Sigmoid colon (tissue), 7 donors: ENCODE measurements around the gene BPIFB2. TPM values are rescaled to one million over a fixed set of nuclear protein-coding genes. Genes with fewer than 3 reads are reported as not detected.

Source experiments
- DNase-seq: peaks from one replicate; pipeline ENCODE4 v3.0.0-alpha.2; 2019
- H3K27ac ChIP-seq, 4 donors: fragments of 200-600 bp; sonication (generic); one replicate each; pipeline ENCODE4 v1.5.1; 2016 to 2019; ENCODE audit warnings: mild to moderate bottlenecking in 1 of 4
- H3K27me3 ChIP-seq, 3 donors: fragments of 200-600 bp; sonication (generic); one replicate each; pipeline ENCODE4 v1.5.1; 2019; ENCODE audit warnings: mild to moderate bottlenecking in 1 of 3
- H3K36me3 ChIP-seq, 4 donors: fragments of 200-600 bp; sonication (generic); one replicate each; pipeline ENCODE4 v1.5.1; 2016 to 2019
- H3K4me1 ChIP-seq, 4 donors: fragments of 200-600 bp; sonication (generic); one replicate each; pipeline ENCODE4 v1.5.1; 2017 to 2019
- H3K4me3 ChIP-seq, 4 donors: fragments of 200-600 bp; sonication (generic); one replicate each; pipeline ENCODE4 v1.5.1; 2017 to 2019; ENCODE audit warnings: mild to moderate bottlenecking in 2 of 4, moderate library complexity in 1 of 4
- H3K9me3 ChIP-seq, 4 donors: fragments of 200-600 bp in 3 of 4; sonication (generic) in 3 of 4; one replicate each; pipeline versions ENCODE4 v1.5.1 to v1.6.1; 2013 to 2019
- CTCF ChIP-seq, 4 experiments: fragments of 450-650 bp in 3 of 4; fragments of 200-600 bp in 1 of 4; IDR thresholded peaks; one replicate each; pipeline ENCODE4 v1.5.1; 2016 to 2019; ENCODE audit warnings: antibody characterized with exemption in 4 of 4, mild to moderate bottlenecking in 3 of 4, moderate library complexity in 2 of 4
- EP300 ChIP-seq, 4 donors: sonication (generic); formaldehyde crosslinking; IDR thresholded peaks; one replicate each; pipeline ENCODE4 v1.6.1; 2017; ENCODE audit warnings: antibody characterized with exemption in 4 of 4
- POLR2A ChIP-seq, 2 donors: fragments of 450-650 bp; IDR thresholded peaks; one replicate each; pipeline ENCODE4 v1.6.1; 2016; ENCODE audit warnings: antibody characterized with exemption in 2 of 2, mild to moderate bottlenecking in 2 of 2, moderate library complexity in 2 of 2
- POLR2AphosphoS5 ChIP-seq, 4 donors: sonication (generic); formaldehyde crosslinking; IDR thresholded peaks; one replicate each; pipeline ENCODE4 v1.6.1; 2017; ENCODE audit warnings: antibody characterized with exemption in 4 of 4
- WGBS, 2 donors: extraction: QIAGEN DNeasy Blood & Tissue Kit; methylation state at CpG; one replicate each; pipeline ENCODE4 v1.1.7; 2013; 5-methylcytosine and 5-hydroxymethylcytosine counted together
- intact Hi-C: fragments of 100-400 bp; cut with DNase I; formaldehyde crosslinking; loops from one replicate; pipeline ENCODE4 v1.15.1; 2023
- polyA plus RNA-seq, 3 donors: library from polyadenylated mRNA; stranded (reverse); fragments of 200-250 nt; gene quantifications; one replicate each; pipeline ENCODE4 v1.2.3, GENCODE V29; 2013
- total RNA-seq, 4 donors: library from RNA; depleted of rRNA; stranded (reverse); fragments of >200 nt; gene quantifications; one replicate each; pipeline ENCODE4 v1.1.0, GENCODE V29; 2016
- donor health status: healthy with polysubstance abuse.
- donor health status: Bipolar disorder and iron deficiency.
- donor health status: healthy.

BPIFB2 gene
- total and polyA plus RNA-seq, 7 donors = not detected

- no peaks in the 10 kb centered on the region for H3K27me3 ChIP-seq
- WGBS, 2 donors = 83 to 89% methylated on average over 12 of the region's 12 CpGs
- TF ChIP-seq CTCF (IDR thresholded peaks at IDR 0.05) (no peak), POLR2A (IDR thresholded peaks at IDR 0.05) (no peak), POLR2AphosphoS5 (IDR thresholded peaks at IDR 0.05) (no peak), EP300 (IDR thresholded peaks at IDR 0.05) (no peak)
- H3K9me3 ChIP-seq = no peaks in the 10 kb centered on the region
- H3K36me3 ChIP-seq = no peaks in the 10 kb centered on the region
- no peak for DNase-seq
- H3K4me3 ChIP-seq = no peak overlapping the region
- no peak overlapping the region for H3K27ac ChIP-seq
- peaks cover 0 to 4% (median 0%) of the 10 kb centered on the region in 4 donors for H3K4me1 ChIP-seq
- intact Hi-C loops = no loop called here
Measured at GRCh38 chr20:32983459-32984112, 23.9 kb upstream of the BPIFB2 start.

GRCh38 chr20:32984196-32984595 lies 23.3 kb upstream of the BPIFB2 start:
- no peaks in the 10 kb centered on the region for H3K9me3 ChIP-seq
- 50 to 70% methylated on average over 7 of the region's 7 CpGs for WGBS, 2 donors
- H3K4me3 ChIP-seq = no peak overlapping the region
- no peak overlapping the region for H3K27ac ChIP-seq
- H3K27me3 ChIP-seq = no peaks in the 10 kb centered on the region
- no peak for DNase-seq
- H3K36me3 ChIP-seq = no peaks in the 10 kb centered on the region
- no peak for TF ChIP-seq POLR2AphosphoS5 (IDR thresholded peaks at IDR 0.05)
- TF ChIP-seq EP300 (IDR thresholded peaks at IDR 0.05) = no peak
- TF ChIP-seq CTCF (IDR thresholded peaks at IDR 0.05) = no peak
- TF ChIP-seq POLR2A (IDR thresholded peaks at IDR 0.05) = no peak
- peaks cover 0 to 4% (median 0%) of the 10 kb centered on the region in 4 donors for H3K4me1 ChIP-seq
- intact Hi-C loops = no loop called here

- H3K27ac ChIP-seq = no peak overlapping the region
- H3K36me3 ChIP-seq = no peaks in the 10 kb centered on the region
- peaks cover 0 to 4% (median 0%) of the 10 kb centered on the region in 4 donors for H3K4me1 ChIP-seq
- H3K4me3 ChIP-seq = no peak overlapping the region
- intact Hi-C loops = no loop called here
- H3K27me3 ChIP-seq = no peaks in the 10 kb centered on the region
- no peak for TF ChIP-seq EP300 (IDR thresholded peaks at IDR 0.05)
- no peak for TF ChIP-seq CTCF (IDR thresholded peaks at IDR 0.05)
- no peak for TF ChIP-seq POLR2A (IDR thresholded peaks at IDR 0.05)
- TF ChIP-seq POLR2AphosphoS5 (IDR thresholded peaks at IDR 0.05) = no peak
- no peak for DNase-seq
- WGBS, 2 donors = 72 to 87% methylated on average over 9 of the region's 9 CpGs
- H3K9me3 ChIP-seq = no peaks in the 10 kb centered on the region
Measured at GRCh38 chr20:32984631-32985354, 22.7 kb upstream of the BPIFB2 start.

- no peak for DNase-seq
- WGBS, 2 donors = 74 to 85% methylated on average over 6 of the region's 6 CpGs
- intact Hi-C loops = no loop called here
Measured at GRCh38 chr20:32985596-32985995, 21.9 kb upstream of the BPIFB2 start.

More at GRCh38 chr20:32985596-32985995, 21.9 kb upstream of the BPIFB2 start:
- peaks cover 0 to 4% (median 0%) of the 10 kb centered on the region in 4 donors for H3K4me1 ChIP-seq
- H3K27ac ChIP-seq = no peak overlapping the region
- H3K27me3 ChIP-seq = no peaks in the 10 kb centered on the region
- no peaks in the 10 kb centered on the region for H3K36me3 ChIP-seq
- H3K9me3 ChIP-seq = no peaks in the 10 kb centered on the region
- no peak for TF ChIP-seq POLR2A (IDR thresholded peaks at IDR 0.05)
- no peak for TF ChIP-seq CTCF (IDR thresholded peaks at IDR 0.05)
- no peak for TF ChIP-seq EP300 (IDR thresholded peaks at IDR 0.05)
- no peak for TF ChIP-seq POLR2AphosphoS5 (IDR thresholded peaks at IDR 0.05)
- no peak overlapping the region for H3K4me3 ChIP-seq
